ENCODE measurements around the gene GPD2. TPM values are rescaled to one million over a fixed set of nuclear protein-coding genes. Genes with fewer than 3 reads are reported as not detected.

GPD2 gene
- total and polyA plus RNA-seq, 2 of the 13 experiments (the other 11 are each of a cell fraction or from before 2014, with no cell fraction given): not detected

DNA sequence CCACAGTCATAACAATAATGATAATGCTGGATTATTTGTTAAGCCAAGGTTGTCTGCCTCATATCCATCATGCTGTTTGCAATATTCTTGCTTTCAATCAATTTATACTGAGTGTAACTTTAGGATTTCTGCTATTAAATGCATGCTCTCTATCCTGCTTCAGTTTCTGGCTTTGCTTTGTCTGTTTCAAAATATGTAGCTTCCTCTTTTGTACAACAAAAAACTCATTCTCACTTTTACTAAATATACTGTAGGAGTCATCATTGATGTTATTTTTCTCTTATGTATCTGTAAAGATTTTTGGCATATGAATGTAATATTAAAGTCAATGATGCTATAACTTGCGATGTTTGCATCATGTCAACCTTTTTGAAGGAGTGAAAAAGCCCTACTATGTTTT, 149.3 kb downstream of the GPD2 start (continued):
- no peak for TF ChIP-seq HOXA5 (CRISPR knock-in tag; IDR thresholded peaks at IDR 0.05)
- no peak for TF ChIP-seq MIXL1 (CRISPR knock-in tag; IDR thresholded peaks at IDR 0.05)
- TF ChIP-seq, protein P1, sequence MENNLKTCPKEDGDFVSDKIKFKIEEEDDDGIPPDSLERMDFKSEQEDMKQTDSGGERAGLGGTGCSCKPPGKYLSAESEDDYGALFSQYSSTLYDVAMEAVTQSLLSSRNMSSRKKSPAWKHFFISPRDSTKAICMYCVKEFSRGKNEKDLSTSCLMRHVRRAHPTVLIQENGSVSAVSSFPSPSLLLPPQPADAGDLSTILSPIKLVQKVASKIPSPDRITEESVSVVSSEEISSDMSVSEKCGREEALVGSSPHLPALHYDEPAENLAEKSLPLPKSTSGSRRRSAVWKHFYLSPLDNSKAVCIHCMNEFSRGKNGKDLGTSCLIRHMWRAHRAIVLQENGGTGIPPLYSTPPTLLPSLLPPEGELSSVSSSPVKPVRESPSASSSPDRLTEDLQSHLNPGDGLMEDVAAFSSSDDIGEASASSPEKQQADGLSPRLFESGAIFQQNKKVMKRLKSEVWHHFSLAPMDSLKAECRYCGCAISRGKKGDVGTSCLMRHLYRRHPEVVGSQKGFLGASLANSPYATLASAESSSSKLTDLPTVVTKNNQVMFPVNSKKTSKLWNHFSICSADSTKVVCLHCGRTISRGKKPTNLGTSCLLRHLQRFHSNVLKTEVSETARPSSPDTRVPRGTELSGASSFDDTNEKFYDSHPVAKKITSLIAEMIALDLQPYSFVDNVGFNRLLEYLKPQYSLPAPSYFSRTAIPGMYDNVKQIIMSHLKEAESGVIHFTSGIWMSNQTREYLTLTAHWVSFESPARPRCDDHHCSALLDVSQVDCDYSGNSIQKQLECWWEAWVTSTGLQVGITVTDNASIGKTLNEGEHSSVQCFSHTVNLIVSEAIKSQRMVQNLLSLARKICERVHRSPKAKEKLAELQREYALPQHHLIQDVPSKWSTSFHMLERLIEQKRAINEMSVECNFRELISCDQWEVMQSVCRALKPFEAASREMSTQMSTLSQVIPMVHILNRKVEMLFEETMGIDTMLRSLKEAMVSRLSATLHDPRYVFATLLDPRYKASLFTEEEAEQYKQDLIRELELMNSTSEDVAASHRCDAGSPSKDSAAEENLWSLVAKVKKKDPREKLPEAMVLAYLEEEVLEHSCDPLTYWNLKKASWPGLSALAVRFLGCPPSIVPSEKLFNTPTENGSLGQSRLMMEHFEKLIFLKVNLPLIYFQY (CRISPR knock-in tag; IDR thresholded peaks at IDR 0.05; ENCODE audit: borderline replicate concordance): no peak
- TF ChIP-seq GABPA (IDR thresholded peaks at IDR 0.05; ENCODE audit: low read depth, low read length): no peak
- no peak for TF ChIP-seq GABPA (CRISPR knock-in tag; IDR thresholded peaks at IDR 0.05; ENCODE audit: low read depth)

DNA sequence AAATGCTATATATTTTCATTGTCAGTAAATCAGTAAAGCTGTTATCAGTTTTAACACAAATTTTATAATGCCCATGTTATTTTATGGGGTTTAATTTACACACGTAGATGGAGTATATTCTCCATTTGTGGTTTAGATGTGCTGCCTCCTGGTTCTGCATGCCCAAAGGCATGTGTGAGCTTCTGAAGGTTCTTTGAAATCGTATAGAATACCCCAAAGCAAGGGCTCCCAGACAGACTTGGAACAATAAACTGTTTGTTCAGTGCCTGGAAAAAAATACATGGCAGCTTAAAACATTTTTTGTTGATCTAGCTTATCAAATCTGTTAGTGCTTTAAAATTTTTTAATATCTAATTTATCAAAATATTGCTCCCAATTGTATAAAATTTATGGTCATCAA, 150.4 kb downstream of the GPD2 start:
- Histone ChIP-seq H3K4me2 (ENCODE audit: low read depth, low read length) (no peak overlapping the region), H4K20me1 (ENCODE audit: insufficient read depth, low read length) (no peaks in the 10 kb centered on the region), H3K36me3 (replicated peaks in 1 of 2; ENCODE audit: control insufficient read depth in 1 of 2, insufficient read depth in 2 of 2, low read length in 2 of 2) (no peaks in the 10 kb centered on the region), H2AFZ (ENCODE audit: low read length) (no peak overlapping the region), H3K27me3 (ENCODE audit: control insufficient read depth in 1 of 2, insufficient read depth in 2 of 2, low read length in 2 of 2) (no peaks in the 10 kb centered on the region), H3K9me3 (ENCODE audit: low read length) (no peaks in the 10 kb centered on the region), H3K4me1 (ENCODE audit: insufficient read depth, low read length) (no peaks in the 10 kb centered on the region), H3K9ac (ENCODE audit: insufficient read depth, low read depth, low read length) (no peak overlapping the region), H3K27ac (ENCODE audit: extremely low read length, insufficient read depth, low read length) (no peak overlapping the region), H3K79me2 (ENCODE audit: insufficient read depth, low read length) (no peaks in the 10 kb centered on the region), H3K4me3 (replicated peaks in 1 of 3; ENCODE audit: insufficient read depth in 1 of 3, low read depth in 2 of 3, low read length in 3 of 3) (no peak overlapping the region)
- no peak for ATAC-seq
- FAIRE-seq: no peak
- POLR2A ChIA-PET: no interaction called here
- 10% methylated on average over 2 of the region's 2 CpGs for WGBS (ENCODE audit: low lambda C conversion rate)
- no TSS peak for BruUV-seq (replicated peaks)
- CTCF ChIA-PET (ENCODE audit: low intra/inter-chr PET ratio, low total read pairs): no interaction called here
- in situ Hi-C loops (cut with HindIII; ENCODE audit: extremely low pct_ligation_motif_present, low pct_unique_long_range_greater_than_20kb): loop anchor here (5.0 kb wide), 2 partner anchors 249 to 1209 kb away; no protein-coding TSS in a partner anchor
- intact Hi-C loops (cut with micrococcal nuclease; ENCODE audit: unreplicated experiment): loop anchor here (5.0 kb wide), 1 partner anchor 429 kb away; no protein-coding TSS in a partner anchor
- DNase-seq (ENCODE audit: low spot score): no peak
- TF ChIP-seq, protein P2, sequence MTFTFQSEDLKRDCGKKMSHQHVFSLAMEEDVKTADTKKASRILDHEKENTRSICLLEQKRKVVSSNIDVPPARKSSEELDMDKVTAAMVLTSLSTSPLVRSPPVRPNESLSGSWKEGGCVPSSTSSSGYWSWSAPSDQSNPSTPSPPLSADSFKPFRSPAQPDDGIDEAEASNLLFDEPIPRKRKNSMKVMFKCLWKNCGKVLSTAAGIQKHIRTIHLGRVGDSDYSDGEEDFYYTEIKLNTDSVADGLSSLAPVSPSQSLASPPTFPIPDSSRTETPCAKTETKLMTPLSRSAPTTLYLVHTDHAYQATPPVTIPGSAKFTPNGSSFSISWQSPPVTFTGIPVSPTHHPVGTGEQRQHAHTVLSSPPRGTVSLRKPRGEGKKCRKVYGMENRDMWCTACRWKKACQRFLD (CRISPR knock-in tag; IDR thresholded peaks at IDR 0.05; ENCODE audit: borderline replicate concordance): no peak
- no peak for TF ChIP-seq RORA (CRISPR knock-in tag; IDR thresholded peaks at IDR 0.05)
- TF ChIP-seq ZNF136 (CRISPR knock-in tag; IDR thresholded peaks at IDR 0.05; ENCODE audit: low read depth): no peak
- TF ChIP-seq, protein P3, sequence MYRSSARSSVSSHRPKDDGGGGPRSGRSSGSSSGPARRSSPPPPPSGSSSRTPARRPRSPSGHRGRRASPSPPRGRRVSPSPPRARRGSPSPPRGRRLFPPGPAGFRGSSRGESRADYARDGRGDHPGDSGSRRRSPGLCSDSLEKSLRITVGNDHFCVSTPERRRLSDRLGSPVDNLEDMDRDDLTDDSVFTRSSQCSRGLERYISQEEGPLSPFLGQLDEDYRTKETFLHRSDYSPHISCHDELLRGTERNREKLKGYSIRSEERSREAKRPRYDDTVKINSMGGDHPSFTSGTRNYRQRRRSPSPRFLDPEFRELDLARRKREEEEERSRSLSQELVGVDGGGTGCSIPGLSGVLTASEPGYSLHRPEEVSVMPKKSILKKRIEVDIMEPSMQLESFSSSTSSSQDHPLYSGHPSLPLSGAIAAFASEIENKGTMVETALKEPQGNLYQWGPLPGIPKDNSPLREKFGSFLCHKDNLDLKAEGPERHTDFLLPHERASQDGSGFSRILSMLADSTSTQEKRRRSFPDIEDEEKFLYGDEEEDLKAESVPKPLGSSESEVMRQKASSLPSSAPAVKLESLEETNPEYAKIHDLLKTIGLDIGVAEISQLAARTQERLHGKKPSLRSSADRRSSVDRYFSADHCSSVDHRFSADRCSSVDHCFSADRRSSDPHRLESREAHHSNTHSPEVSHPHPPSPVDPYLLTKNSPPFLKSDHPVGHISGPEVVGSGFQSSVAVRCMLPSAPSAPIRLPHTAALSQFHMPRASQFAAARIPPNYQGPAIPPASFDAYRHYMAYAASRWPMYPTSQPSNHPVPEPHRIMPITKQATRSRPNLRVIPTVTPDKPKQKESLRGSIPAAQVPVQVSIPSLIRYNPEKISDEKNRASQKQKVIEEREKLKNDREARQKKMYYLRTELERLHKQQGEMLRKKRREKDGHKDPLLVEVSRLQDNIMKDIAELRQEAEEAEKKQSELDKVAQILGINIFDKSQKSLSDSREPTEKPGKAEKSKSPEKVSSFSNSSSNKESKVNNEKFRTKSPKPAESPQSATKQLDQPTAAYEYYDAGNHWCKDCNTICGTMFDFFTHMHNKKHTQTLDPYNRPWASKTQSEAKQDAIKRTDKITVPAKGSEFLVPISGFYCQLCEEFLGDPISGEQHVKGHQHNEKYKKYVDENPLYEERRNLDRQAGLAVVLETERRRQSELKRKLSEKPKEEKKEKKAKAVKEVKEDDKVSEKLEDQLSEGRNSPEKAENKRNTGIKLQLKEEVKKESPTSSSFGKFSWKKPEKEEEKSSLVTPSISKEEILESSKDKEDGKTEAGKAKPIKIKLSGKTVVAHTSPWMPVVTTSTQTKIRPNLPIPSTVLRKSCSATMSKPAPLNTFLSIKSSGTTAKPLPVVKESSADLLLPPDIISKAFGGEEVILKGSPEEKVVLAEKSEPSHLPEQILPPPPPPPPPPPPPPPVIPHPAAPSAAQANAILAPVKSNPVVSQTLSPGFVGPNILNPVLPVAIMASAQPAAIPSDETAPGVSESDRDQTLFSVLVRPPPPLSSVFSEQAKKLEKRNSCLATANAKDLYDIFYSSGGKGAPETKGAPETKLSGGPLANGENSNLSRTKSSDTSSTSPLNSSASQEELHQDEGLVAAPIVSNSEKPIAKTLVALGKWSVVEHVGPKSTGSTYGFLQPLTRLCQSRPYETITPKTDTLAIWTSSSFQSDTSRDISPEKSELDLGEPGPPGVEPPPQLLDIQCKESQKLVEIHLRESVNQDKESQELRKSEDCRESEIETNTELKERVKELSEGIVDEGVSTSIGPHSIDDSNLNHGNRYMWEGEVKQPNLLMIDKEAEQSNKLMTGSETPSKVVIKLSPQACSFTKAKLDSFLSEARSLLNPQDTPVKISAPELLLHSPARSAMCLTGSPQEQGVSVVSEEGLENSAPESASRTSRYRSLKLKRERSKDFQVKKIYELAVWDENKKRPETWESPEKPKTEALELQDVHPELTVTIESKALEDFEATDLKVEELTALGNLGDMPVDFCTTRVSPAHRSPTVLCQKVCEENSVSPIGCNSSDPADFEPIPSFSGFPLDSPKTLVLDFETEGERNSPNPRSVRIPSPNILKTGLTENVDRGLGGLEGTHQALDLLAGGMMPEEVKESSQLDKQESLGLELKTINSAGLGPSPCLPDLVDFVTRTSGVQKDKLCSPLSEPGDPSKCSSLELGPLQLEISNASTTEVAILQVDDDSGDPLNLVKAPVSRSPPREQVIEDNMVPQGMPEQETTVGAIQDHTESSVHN (CRISPR knock-in tag; IDR thresholded peaks at IDR 0.05): no peak
- no peak for TF ChIP-seq MYC (CRISPR knock-in tag; IDR thresholded peaks at IDR 0.05; ENCODE audit: borderline replicate concordance)
- TF ChIP-seq TSC22D2 (CRISPR knock-in tag; IDR thresholded peaks at IDR 0.05; ENCODE audit: borderline replicate concordance): no peak
